Body of pancreas (tissue), 4 donors: ENCODE results near the gene NOP14.

Experiments used
- POLR2A ChIP-seq, 3 donors: fragments of 450-650 bp; IDR thresholded peaks; one replicate each; pipeline ENCODE4 v1.6.1; 2016; ENCODE audit warnings: antibody characterized with exemption in 3 of 3, mild to moderate bottlenecking in 2 of 3
- TF ChIP-seq, protein P1 (sequence below), 7 experiments: fragments of 450-650 bp in 4 of 7; fragments of 200-600 bp in 3 of 7; sonication (generic) in 3 of 7; IDR thresholded peaks; one replicate each; pipeline ENCODE4 v1.5.1; 2016 to 2019; ENCODE audit warnings: antibody characterized with exemption in 7 of 7

DNA sequence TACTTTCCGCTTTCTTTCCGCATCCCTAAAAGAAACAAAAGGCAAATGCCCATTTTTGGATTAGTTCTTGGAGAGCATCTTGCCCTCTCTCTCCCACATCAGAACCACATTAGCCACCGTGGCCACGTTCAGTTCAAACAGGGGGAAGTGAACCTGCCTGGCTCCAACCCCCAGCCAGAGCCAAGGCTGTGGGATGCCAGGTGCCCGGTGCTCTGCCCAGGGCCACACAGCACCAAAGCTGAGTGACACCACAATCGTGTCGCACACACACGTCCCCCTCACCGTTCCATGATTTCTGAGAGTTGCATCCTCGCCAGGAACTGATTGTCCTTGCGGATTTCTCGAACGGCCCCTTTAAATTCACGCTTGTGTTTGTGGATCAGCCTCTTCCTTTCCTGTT, 24.3 kb downstream of the NOP14 start:
- TF ChIP-seq POLR2A (IDR thresholded peaks at IDR 0.05), result no peak
- TF ChIP-seq, protein P1, sequence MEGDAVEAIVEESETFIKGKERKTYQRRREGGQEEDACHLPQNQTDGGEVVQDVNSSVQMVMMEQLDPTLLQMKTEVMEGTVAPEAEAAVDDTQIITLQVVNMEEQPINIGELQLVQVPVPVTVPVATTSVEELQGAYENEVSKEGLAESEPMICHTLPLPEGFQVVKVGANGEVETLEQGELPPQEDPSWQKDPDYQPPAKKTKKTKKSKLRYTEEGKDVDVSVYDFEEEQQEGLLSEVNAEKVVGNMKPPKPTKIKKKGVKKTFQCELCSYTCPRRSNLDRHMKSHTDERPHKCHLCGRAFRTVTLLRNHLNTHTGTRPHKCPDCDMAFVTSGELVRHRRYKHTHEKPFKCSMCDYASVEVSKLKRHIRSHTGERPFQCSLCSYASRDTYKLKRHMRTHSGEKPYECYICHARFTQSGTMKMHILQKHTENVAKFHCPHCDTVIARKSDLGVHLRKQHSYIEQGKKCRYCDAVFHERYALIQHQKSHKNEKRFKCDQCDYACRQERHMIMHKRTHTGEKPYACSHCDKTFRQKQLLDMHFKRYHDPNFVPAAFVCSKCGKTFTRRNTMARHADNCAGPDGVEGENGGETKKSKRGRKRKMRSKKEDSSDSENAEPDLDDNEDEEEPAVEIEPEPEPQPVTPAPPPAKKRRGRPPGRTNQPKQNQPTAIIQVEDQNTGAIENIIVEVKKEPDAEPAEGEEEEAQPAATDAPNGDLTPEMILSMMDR (IDR thresholded peaks at IDR 0.05), result no peak
